RWPE1 (cell line): ENCODE measurements around the gene HOXA11.

Experiments used
- CTCF ChIA-PET: fragments of 350-600 bp; sonication (Branson Sonifier 250); formaldehyde crosslinking; extraction: SDS; loops from one replicate; lab custom pipeline; 2021; lab: Yijun Ruan, JAX
- POLR2A ChIA-PET: fragments of 400-600 bp; formaldehyde crosslinking; extraction: SDS; loops from one replicate; lab custom pipeline; 2020; ENCODE audit warnings: antibody characterized with exemption; ENCODE audit not compliant: low non-redundant PET; lab: Yijun Ruan, JAX
- DNase-seq: peaks from one replicate; pipeline ENCODE4 v3.0.0; 2012; ENCODE audit warnings: low spot score
- H3K27ac ChIP-seq: fragments of 450-650 bp; 2 replicates; pipeline ENCODE4 v1.5.1; 2017
- TF ChIP-seq, protein P1 (sequence below): fragments of 450-650 bp; conservative IDR thresholded peaks from 2 replicates; pipeline ENCODE4 v1.5.1; 2017; ENCODE audit warnings: low read depth, mild to moderate bottlenecking

HOXA11 gene

DNA sequence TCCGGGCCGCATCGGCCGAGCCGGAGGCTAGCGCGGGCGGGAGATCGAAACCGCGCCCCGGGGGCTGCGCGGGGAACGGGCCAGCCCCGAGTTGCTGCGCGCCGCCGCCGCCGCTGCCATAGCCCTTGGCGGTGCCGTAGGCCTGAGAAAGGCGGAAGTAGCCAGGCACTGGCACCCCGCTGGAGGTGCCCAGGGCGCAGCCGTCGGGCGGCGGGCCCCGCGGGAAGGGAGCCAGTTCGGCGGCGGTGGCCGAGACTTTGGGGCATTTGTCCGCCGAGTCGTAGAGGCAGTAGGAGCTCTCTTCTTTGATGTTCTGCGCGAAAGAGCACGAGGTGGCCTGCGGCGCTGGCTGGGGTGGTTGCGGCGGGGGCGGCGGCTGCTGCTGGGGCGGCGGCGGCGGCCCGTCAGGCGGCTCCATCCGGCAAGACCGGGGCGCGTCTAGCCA is 11.5 kb downstream of the HOXA11 start:
- no peak for DNase-seq
- peak overlapping the region; percentile 95 for H3K27ac ChIP-seq
- CTCF ChIA-PET: interaction anchor here (0.8 to 1.9 kb wide), 3 partner anchors 9 to 22 kb away, joined by 4 to 7 read pairs (median 6); no protein-coding TSS in a partner anchor
- TF ChIP-seq, protein P1, sequence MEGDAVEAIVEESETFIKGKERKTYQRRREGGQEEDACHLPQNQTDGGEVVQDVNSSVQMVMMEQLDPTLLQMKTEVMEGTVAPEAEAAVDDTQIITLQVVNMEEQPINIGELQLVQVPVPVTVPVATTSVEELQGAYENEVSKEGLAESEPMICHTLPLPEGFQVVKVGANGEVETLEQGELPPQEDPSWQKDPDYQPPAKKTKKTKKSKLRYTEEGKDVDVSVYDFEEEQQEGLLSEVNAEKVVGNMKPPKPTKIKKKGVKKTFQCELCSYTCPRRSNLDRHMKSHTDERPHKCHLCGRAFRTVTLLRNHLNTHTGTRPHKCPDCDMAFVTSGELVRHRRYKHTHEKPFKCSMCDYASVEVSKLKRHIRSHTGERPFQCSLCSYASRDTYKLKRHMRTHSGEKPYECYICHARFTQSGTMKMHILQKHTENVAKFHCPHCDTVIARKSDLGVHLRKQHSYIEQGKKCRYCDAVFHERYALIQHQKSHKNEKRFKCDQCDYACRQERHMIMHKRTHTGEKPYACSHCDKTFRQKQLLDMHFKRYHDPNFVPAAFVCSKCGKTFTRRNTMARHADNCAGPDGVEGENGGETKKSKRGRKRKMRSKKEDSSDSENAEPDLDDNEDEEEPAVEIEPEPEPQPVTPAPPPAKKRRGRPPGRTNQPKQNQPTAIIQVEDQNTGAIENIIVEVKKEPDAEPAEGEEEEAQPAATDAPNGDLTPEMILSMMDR: no peak
- POLR2A ChIA-PET: no interaction called here

DNA sequence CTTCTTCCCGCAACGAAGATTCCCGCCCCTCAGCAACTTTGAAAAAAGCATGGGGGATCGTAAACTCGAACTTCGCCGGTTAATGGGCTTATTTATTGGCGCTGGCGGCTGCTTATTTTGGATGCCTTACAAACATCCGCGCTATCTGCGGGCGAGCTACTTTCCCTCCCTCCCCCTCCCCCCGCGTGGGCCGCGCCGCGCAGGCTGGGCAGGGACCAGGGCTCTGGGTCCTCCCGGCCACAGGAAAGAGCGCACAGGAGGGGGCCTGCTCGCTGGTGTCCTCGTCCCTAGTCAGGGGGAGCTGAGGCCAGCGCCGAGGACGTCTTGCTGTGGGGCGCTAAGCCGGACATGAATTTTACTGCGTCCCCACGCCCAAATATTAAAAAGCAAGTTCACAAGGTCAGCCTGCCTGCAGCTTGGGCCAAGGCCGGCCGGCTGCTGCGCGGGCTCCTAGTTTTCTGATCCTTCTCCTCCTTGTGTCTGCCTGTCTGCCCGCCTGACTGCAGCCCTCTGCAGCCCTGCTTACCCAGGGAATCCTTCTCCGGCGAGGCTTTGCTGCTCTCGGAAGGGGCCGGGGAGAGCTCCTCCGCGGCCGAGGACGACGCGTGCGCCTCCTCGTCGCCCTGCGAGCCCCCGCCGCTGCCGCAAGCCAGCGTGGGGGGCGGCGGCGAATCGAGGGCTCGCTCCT is 12.1 kb downstream of the HOXA11 start:
- H3K27ac ChIP-seq: peak overlapping the region; percentile 95
- no peak for DNase-seq
- CTCF ChIA-PET: interaction anchor here (0.9 to 1.9 kb wide), 4 partner anchors 9 to 12 kb away, joined by 3 to 7 read pairs (median 6); no protein-coding TSS in a partner anchor
- TF ChIP-seq, protein P1: no peak
- POLR2A ChIA-PET: interaction anchor here (0.8 kb wide), 1 partner anchor 12 kb away, joined by 4 read pairs; the partner anchor contains the start of gene HOXA11

DNA sequence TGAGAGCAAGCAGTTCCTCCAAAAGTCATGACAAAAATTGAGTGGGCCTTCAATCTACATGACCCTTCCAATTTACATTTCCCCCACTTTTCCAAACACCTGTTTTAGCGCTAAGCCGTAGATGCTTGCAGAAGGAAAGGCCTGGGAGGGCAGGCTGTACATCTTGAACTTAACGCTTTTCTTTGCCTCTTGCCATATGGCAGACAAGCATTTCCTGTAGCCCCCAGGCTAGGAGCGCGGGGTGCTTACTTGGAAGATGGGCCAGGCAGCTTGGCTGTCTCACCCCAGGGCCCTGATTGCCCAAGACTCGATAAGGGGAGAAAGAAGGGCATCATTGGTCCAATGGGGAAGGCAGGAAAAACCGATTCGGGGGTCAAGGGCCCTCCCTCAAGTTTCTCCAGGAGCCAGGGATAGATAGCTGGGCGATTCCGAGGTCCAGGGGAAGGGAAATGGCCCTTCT is 12.7 kb downstream of the HOXA11 start:
- POLR2A ChIA-PET: interaction anchor here (0.8 kb wide), 1 partner anchor 12 kb away, joined by 4 read pairs; the partner anchor contains the start of gene HOXA11
- TF ChIP-seq, protein P1: no peak
- peak overlapping the region; percentile 95 for H3K27ac ChIP-seq
- CTCF ChIA-PET: interaction anchor here (0.9 to 1.2 kb wide), 5 partner anchors 9 to 30 kb away, joined by 3 to 6 read pairs (median 4); no protein-coding TSS in a partner anchor
- DNase-seq: no peak

DNA sequence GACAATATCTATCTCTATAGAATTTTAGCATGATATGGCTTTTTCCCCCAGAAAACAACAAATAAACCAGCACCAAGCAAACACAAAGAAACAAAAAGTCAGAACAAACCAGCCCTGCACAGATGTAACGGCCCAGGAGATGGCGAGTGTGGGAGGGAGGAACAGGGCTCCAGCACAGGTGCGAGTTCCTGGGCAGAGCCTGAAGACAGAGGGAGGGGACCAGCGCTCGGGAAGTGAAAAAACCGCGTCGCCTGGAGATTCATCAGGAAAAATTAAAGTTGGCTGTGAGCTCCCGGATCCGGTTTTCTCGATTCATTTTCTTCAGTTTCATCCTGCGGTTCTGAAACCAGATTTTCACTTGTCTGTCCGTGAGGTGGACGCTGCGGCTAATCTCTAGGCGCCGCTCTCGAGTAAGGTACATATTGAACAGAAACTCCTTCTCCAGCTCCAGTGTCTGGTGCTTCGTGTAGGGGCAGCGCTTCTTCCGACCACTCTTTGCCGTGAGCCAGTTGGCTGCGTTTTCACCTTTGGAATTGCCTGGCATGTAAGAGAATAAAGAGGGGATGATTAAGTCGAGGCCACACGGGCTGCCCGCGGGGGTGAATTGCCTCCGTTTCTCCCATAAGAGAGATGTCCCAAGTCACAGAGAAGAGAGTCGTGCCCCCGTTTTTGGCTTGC is 13.3 kb downstream of the HOXA11 start:
- ChIA-PET CTCF (interaction anchor here (0.6 to 4.1 kb wide), 7 partner anchors 8 to 873 kb away, joined by 3 to 30 read pairs (median 4); no protein-coding TSS in a partner anchor), POLR2A (no interaction called here)
- TF ChIP-seq, protein P1: peak; percentile 45
- no peak for DNase-seq
- peak overlapping the region; percentile 95 for H3K27ac ChIP-seq

DNA sequence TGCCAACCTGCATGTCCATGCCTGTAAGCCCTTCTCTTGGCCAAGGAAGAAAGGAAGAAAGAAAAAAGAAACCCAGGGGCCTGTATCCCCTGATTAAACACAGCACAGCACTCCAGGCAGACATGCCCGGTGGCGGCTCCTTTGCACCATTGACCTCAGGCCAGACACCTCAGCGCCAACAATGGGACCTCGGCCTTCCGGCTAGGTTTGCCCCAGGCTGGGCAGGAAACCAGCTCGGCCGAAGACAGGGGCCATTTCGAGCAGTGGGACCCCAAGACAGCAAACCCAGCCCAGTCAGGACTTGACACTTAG is 13.8 kb downstream of the HOXA11 start:
- CTCF ChIA-PET: interaction anchor here (0.6 to 4.1 kb wide), 5 partner anchors 8 to 873 kb away, joined by 3 to 30 read pairs (median 4); no protein-coding TSS in a partner anchor

More for the DNA sequence above, 13.8 kb downstream of the HOXA11 start:
- no peak for DNase-seq
- POLR2A ChIA-PET: no interaction called here
- TF ChIP-seq, protein P1: no peak
- peak overlapping the region; percentile 95 for H3K27ac ChIP-seq
